ENCODE results near the gene CSKMT. TPM values are rescaled to one million over a fixed set of nuclear protein-coding genes. Genes with fewer than 3 reads are reported as not detected.

Gene CSKMT
- total RNA-seq, 3 donors from 2014 or later: 11.6 to 18.6 (median 13.3) TPM

DNA sequence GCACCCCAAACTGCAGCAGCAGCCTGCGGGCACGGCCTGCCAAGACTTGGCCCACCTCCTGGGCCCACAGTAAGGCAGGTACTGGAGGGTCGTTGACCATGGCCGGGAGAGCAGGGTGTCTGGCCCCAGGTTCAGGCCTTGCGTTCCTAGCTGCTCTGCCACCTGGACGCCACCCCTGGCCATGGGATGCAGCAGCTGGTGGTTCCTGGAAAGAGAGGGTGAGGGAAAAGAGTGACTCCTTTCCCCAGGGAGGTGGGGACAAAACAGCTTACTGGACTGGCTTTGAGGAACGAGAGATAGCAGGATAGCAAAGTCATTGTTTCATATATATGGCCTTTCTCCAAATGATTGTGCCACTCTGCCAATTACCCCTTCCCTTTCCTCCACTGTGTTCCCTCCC is 40.3 kb downstream of the CSKMT start:
- intact Hi-C loops (cut with DNase I, micrococcal nuclease): no loop called here
- DNase-seq: peak; percentile 33 to 59 (median 54)
- no peaks in the 10 kb centered on the region for H3K9me3 ChIP-seq
- H3K4me1 ChIP-seq (ENCODE audit: low read depth): peaks cover 32% of the 10 kb centered on the region
- ATAC-seq: peak; percentile 3
- no peaks in the 10 kb centered on the region for H3K36me3 ChIP-seq (ENCODE audit: low read depth)
- TF ChIP-seq, protein P1, sequence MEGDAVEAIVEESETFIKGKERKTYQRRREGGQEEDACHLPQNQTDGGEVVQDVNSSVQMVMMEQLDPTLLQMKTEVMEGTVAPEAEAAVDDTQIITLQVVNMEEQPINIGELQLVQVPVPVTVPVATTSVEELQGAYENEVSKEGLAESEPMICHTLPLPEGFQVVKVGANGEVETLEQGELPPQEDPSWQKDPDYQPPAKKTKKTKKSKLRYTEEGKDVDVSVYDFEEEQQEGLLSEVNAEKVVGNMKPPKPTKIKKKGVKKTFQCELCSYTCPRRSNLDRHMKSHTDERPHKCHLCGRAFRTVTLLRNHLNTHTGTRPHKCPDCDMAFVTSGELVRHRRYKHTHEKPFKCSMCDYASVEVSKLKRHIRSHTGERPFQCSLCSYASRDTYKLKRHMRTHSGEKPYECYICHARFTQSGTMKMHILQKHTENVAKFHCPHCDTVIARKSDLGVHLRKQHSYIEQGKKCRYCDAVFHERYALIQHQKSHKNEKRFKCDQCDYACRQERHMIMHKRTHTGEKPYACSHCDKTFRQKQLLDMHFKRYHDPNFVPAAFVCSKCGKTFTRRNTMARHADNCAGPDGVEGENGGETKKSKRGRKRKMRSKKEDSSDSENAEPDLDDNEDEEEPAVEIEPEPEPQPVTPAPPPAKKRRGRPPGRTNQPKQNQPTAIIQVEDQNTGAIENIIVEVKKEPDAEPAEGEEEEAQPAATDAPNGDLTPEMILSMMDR (IDR thresholded peaks at IDR 0.05): no peak
- no peak overlapping the region for H3K4me3 ChIP-seq

DNA sequence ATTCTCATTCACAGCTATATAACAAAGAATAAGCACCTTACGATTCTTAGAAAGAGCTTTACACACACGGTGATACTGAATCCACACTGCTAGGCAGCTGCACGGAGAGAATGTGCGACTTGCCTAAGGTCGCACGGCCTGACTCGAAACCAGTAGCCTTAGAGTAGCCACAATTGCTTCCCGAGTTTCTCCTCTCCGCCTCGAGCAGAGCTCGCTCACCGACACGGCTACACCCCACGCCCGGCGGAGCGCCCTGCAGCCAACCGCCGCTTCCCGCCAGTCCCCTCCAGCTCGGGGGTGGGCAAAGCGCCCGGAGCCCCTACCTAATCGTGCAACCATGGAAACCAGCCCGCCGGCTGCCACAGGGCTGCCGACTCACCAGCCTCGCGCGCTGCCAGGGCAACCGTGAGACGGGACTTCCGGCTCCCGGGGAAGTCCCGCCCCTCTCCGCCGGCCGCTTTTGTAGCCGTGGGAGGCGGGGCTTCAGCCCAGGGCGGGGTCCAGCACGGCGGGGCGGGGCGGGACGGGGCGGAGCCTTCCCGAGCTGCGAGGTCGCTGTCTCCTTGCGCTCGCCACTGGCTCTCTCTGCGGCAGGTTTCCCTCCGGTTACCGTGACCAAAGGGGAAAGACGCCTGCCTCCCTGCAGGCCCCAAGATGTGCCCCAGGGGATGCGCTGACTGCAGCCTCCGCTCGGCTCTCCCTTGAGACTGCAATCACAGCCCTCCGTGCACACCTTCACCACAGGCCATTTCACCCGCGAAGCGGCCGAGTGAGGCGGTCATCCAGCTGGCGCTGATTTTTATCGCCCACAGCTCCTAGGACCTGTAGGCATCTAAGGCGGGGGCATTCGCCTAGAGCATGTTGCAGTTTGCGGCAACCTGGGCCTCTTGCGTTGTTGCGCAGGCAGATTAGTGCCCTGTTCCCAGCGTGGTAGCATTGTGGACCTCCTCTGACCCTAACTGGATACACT is 41.1 kb downstream of the CSKMT start:
- no peaks in the 10 kb centered on the region for H3K36me3 ChIP-seq (ENCODE audit: low read depth)
- H3K4me1 ChIP-seq (ENCODE audit: low read depth): peaks cover 32% of the 10 kb centered on the region
- DNase-seq (peak; percentile 97 to 98 (median 97)), ATAC-seq (peak; percentile 87)
- no peaks in the 10 kb centered on the region for H3K9me3 ChIP-seq
- H3K4me3 ChIP-seq: peak overlapping the region; percentile 47
- TF ChIP-seq, protein P1 (IDR thresholded peaks at IDR 0.05): no peak
- intact Hi-C loops (cut with DNase I, micrococcal nuclease): no loop called here

DNA sequence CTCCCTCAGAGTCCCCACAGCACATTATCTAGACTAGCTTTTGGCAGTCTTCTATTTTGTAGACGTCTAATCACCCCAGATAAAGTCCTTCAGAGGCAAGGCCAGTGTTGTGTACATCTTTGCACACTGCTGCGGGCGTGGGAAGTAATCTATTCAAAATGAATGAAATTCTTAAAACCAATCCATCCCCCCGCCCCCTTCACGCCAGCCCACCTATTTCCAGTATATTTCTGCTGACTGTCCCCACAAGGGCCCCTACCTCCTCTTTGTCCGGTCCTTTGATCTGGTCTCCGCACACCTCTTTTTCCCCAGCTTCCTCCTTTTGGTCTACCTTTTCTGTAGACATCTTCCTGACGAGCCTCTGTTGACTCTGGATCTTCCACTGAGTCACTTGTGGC is 41.7 kb downstream of the CSKMT start:
- no peaks in the 10 kb centered on the region for H3K36me3 ChIP-seq (ENCODE audit: low read depth)
- DNase-seq: peak; percentile 34 to 50 (median 37)
- no peak for ATAC-seq
- H3K4me1 ChIP-seq (ENCODE audit: low read depth): peaks cover 32% of the 10 kb centered on the region
- TF ChIP-seq, protein P1 (IDR thresholded peaks at IDR 0.05): no peak
- H3K4me3 ChIP-seq: no peak overlapping the region
- intact Hi-C loops (cut with DNase I, micrococcal nuclease): no loop called here
- H3K9me3 ChIP-seq: no peaks in the 10 kb centered on the region

DNA sequence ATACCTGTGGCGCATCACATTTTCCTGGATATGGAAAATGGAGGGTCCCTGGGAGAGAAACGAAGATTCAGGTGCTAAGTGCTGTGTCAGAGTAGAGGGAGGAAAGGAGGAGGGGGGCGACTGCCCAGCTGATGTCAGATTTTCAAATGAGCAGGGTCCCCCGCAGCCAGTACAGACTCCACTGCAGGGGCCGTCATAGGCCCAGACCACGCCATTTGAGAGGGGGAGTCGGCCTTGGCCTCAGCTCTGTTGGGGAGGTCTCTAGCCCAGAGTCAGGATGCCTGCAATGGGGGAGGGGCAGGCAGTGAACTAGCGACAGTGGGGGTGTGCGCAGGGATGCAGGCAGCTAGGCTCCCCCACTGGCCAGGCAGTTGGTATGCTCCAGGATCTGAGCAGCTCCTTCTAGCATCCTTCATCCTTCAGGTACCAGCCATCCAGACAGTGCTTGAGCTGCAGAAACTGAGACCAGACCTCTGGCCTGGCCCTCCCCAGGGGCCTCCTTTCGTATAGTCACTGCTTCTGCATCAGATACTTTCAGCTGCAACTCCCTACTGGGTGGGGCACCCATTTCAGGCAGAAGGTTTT is 42.3 kb downstream of the CSKMT start, which contains the start of the genes BSCL2 and GNG3:
TSS of gene BSCL2 (minus strand) at position 148 of the 585 bp plus-strand sequence. CDS start 229 bp downstream, outside the sequence.
TSS of gene GNG3 (plus strand) at position 400 of the 585 bp plus-strand sequence. CDS start 620 bp downstream, outside the sequence.
- TF ChIP-seq, protein P1 (IDR thresholded peaks at IDR 0.05): no peak
- intact Hi-C loops (cut with DNase I, micrococcal nuclease): no loop called here

DNA sequence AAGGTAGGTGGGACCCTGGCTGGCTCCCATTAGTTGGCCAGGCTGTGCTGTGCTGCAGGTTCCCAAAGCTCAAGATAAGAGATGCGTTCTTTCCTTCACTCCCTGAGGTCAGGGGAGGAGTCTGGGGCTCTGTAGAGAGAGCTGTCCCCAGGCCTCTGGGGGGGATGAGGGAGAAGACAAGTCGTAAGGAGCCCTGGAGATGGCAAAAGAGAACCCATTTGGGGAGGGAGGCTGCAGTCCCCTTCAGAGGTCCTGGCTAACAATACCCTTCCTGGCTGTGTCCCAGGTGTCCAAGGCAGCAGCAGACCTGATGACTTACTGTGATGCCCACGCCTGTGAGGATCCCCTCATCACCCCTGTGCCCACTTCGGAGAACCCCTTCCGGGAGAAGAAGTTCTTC is 43.3 kb downstream of the CSKMT start:
- H3K4me3 ChIP-seq: no peak overlapping the region
- intact Hi-C loops (cut with DNase I, micrococcal nuclease): no loop called here
- ATAC-seq (no peak), DNase-seq (peak; percentile 31 to 51 (median 36))
- peaks cover 38% of the 10 kb centered on the region for H3K4me1 ChIP-seq (ENCODE audit: low read depth)
- no peaks in the 10 kb centered on the region for H3K36me3 ChIP-seq (ENCODE audit: low read depth)
- H3K9me3 ChIP-seq: no peaks in the 10 kb centered on the region
- TF ChIP-seq, protein P1 (IDR thresholded peaks at IDR 0.05): no peak

More for the DNA sequence above, 42.3 kb downstream of the CSKMT start, which contains the start of the genes BSCL2 and GNG3:
- no peaks in the 10 kb centered on the region for H3K9me3 ChIP-seq
- H3K4me1 ChIP-seq (ENCODE audit: low read depth): peaks cover 32% of the 10 kb centered on the region
- no peaks in the 10 kb centered on the region for H3K36me3 ChIP-seq (ENCODE audit: low read depth)
- DNase-seq: peak; percentile 33 to 58 (median 47)
- no peak for ATAC-seq
- peak within 1 kb of the TSS; percentile 47 for H3K4me3 ChIP-seq
